Measurements from ENCODE around the gene PPP6R1. TPM values are rescaled to one million over a fixed set of nuclear protein-coding genes. Genes with fewer than 3 reads are reported as not detected.

Gene PPP6R1
- total RNA-seq, 2 donors from 2014 or later = 49.5 to 112 TPM

GRCh38 chr19:55289117-55289796 is 30.4 kb upstream of the PPP6R1 start:
- Histone ChIP-seq H3K36me3 (no peaks in the 10 kb centered on the region), H3K4me1 (replicated peaks) (no peaks in the 10 kb centered on the region), H3K4me3 (no peak overlapping the region), H3K27me3 (replicated peaks; ENCODE audit: insufficient read depth) (no peaks in the 10 kb centered on the region), H3K9me3 (no peaks in the 10 kb centered on the region), H3K27ac (no peak overlapping the region)
- no peak for TF ChIP-seq POLR2AphosphoS5 (IDR thresholded peaks at IDR 0.05)
- TF ChIP-seq CTCF (IDR thresholded peaks at IDR 0.05) = no peak
- TF ChIP-seq POLR2A (IDR thresholded peaks at IDR 0.05) = no peak
- DNase-seq (ENCODE audit: low spot score) = no peak
- 91% methylated on average over 9 of the region's 9 CpGs for WGBS
- intact Hi-C loops (cut with DNase I) = loop anchor here (10.0 kb wide), 1 partner anchor 216 kb away; no protein-coding TSS in a partner anchor

GRCh38 chr19:55287361-55288079 is 28.7 kb upstream of the PPP6R1 start:
- DNase-seq (ENCODE audit: low spot score) = no peak
- H3K4me3 ChIP-seq = no peak overlapping the region
- intact Hi-C loops (cut with DNase I) = loop anchor here (10.0 kb wide), 1 partner anchor 217 kb away; no protein-coding TSS in a partner anchor
- TF ChIP-seq POLR2AphosphoS5 (IDR thresholded peaks at IDR 0.05) (no peak), CTCF (IDR thresholded peaks at IDR 0.05) (no peak), POLR2A (IDR thresholded peaks at IDR 0.05) (no peak)
- H3K27me3 ChIP-seq (replicated peaks; ENCODE audit: insufficient read depth) = no peaks in the 10 kb centered on the region
- H3K4me1 ChIP-seq (replicated peaks) = no peaks in the 10 kb centered on the region
- no peak overlapping the region for H3K27ac ChIP-seq
- H3K36me3 ChIP-seq = no peaks in the 10 kb centered on the region
- 90% methylated on average over 17 of the region's 21 CpGs for WGBS
- H3K9me3 ChIP-seq = no peaks in the 10 kb centered on the region

- Histone ChIP-seq H3K4me3 (no peak overlapping the region), H3K27me3 (replicated peaks; ENCODE audit: insufficient read depth) (no peaks in the 10 kb centered on the region), H3K36me3 (no peaks in the 10 kb centered on the region), H3K4me1 (replicated peaks) (no peaks in the 10 kb centered on the region), H3K9me3 (no peaks in the 10 kb centered on the region), H3K27ac (no peak overlapping the region)
- intact Hi-C loops (cut with DNase I) = loop anchor here (10.0 kb wide), 1 partner anchor 219 kb away; no protein-coding TSS in a partner anchor
- WGBS = 32% methylated on average over 18 of the region's 18 CpGs
- no peak for DNase-seq (ENCODE audit: low spot score)
- no peak for TF ChIP-seq POLR2A (IDR thresholded peaks at IDR 0.05)
- no peak for TF ChIP-seq CTCF (IDR thresholded peaks at IDR 0.05)
- TF ChIP-seq POLR2AphosphoS5 (IDR thresholded peaks at IDR 0.05) = no peak
Measured at GRCh38 chr19:55285229-55285890, 26.5 kb upstream of the PPP6R1 start.

GRCh38 chr19:55284405-55285058 is 25.7 kb upstream of the PPP6R1 start:
- peak overlapping the region; percentile 45 to 63 for H3K4me3 ChIP-seq
- no peaks in the 10 kb centered on the region for H3K9me3 ChIP-seq
- intact Hi-C loops (cut with DNase I) = loop anchor here (10.0 kb wide), 1 partner anchor 220 kb away; no protein-coding TSS in a partner anchor
- H3K4me1 ChIP-seq (replicated peaks) = no peaks in the 10 kb centered on the region
- no peak for DNase-seq (ENCODE audit: low spot score)
- 24% methylated on average over 8 of the region's 16 CpGs for WGBS
- H3K36me3 ChIP-seq = no peaks in the 10 kb centered on the region
- H3K27ac ChIP-seq = peak overlapping the region; percentile 68 to 71
- no peak for TF ChIP-seq POLR2AphosphoS5 (IDR thresholded peaks at IDR 0.05)
- no peak for TF ChIP-seq POLR2A (IDR thresholded peaks at IDR 0.05)
- H3K27me3 ChIP-seq (replicated peaks; ENCODE audit: insufficient read depth) = no peaks in the 10 kb centered on the region
